ENCODE results near the gene CTPS1.

DNA sequence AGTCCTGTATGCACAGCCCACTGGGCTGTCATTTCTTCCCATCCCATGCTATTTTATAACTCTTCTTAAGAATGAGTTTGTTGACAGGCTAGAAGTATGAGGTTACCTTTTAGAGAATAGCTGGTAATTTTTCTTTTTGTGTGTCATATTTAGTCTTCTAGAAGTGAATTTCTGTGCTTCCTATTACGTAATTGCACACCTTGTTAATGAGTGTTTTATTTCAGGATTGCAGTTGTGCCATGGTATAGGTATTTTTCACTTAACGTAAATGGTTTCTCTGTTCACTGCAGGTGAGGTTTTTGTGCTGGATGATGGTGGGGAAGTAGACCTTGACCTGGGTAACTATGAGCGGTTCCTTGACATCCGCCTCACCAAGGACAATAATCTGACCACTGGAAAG is 5.0 kb downstream of the CTPS1 start:
- TF ChIP-seq, protein P1, sequence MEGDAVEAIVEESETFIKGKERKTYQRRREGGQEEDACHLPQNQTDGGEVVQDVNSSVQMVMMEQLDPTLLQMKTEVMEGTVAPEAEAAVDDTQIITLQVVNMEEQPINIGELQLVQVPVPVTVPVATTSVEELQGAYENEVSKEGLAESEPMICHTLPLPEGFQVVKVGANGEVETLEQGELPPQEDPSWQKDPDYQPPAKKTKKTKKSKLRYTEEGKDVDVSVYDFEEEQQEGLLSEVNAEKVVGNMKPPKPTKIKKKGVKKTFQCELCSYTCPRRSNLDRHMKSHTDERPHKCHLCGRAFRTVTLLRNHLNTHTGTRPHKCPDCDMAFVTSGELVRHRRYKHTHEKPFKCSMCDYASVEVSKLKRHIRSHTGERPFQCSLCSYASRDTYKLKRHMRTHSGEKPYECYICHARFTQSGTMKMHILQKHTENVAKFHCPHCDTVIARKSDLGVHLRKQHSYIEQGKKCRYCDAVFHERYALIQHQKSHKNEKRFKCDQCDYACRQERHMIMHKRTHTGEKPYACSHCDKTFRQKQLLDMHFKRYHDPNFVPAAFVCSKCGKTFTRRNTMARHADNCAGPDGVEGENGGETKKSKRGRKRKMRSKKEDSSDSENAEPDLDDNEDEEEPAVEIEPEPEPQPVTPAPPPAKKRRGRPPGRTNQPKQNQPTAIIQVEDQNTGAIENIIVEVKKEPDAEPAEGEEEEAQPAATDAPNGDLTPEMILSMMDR (IDR thresholded peaks at IDR 0.05): no peak
- TF ChIP-seq POLR2A (IDR thresholded peaks at IDR 0.05) (no peak), POLR2AphosphoS5 (IDR thresholded peaks at IDR 0.05) (no peak), EP300 (IDR thresholded peaks at IDR 0.05) (no peak)
